Kidney epithelial cell (primary cell): ENCODE data around the gene RAB10. TPM values are rescaled to one million over a fixed set of nuclear protein-coding genes. Genes with fewer than 3 reads are reported as not detected.
"Not testable (repeated sequence)": the region's sequence is repeated elsewhere in the genome, so short reads cannot be mapped to it uniquely, and the experiment has no call there.

Source experiments
- DNase-seq: peaks from one replicate; pipeline ENCODE4 v3.0.0-alpha.2; 2010; ENCODE audit warnings: low read depth
- H3K27me3 ChIP-seq: 2 replicates; pipeline ENCODE4 v1.6.0; 2011; ENCODE audit warnings: low read length; ENCODE audit not compliant: control insufficient read depth, insufficient read depth
- H3K36me3 ChIP-seq: 2 replicates; pipeline ENCODE4 v1.5.1; 2011; ENCODE audit warnings: low read length; ENCODE audit not compliant: control insufficient read depth, insufficient read depth
- H3K4me3 ChIP-seq: 2 replicates; pipeline ENCODE4 v1.5.1; 2011; ENCODE audit warnings: low read depth, mild to moderate bottlenecking, control low read depth, low read length
- total RNA-seq: library from RNA; depleted of rRNA; stranded (reverse); fragments of >200 nt; gene quantifications from 2 replicates; pipeline ENCODE4 v1.2.3, GENCODE V29; 2015
- TF ChIP-seq, protein P1 (sequence below): IDR thresholded peaks from 2 replicates; pipeline ENCODE4 v1.5.1; 2011; ENCODE audit warnings: mild to moderate bottlenecking, moderate library complexity, low read length, control low read depth, inconsistent platforms; ENCODE audit not compliant: insufficient read depth, poor library complexity, severe bottlenecking

The RAB10 gene
- total RNA-seq, 1 donor from 2014 or later, result 201 TPM

DNA sequence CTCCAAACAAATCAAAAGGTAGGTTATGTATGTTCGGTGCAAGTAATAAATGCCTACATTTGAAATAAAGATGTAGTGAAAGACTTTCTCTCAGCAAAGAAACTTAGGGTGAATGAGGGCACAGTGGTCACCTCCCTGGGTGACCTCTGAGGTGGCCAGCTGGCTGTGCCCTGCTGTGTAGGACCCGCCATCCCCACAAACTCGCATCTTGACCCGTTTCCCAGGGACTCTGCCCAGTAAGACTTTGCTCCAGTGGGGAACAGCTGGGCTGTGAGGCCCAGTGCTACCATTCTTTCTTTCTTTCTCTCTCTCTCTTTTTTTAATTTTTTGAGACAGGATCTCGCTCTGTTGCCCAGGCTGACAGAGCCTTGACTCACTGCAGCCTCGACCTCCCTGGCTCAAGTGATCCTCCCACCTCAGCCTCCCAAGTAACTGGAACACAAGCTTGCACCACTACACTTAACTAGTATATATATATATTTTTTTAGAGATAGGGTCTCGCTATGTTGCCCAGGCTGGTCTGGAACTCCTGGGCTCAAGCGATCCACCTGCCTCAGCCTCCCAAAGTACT lies 130.8 kb downstream of the RAB10 start:
- Histone ChIP-seq H3K4me3 (no peak overlapping the region), H3K27me3 (no peaks in the 10 kb centered on the region), H3K36me3 (no peaks in the 10 kb centered on the region)
- TF ChIP-seq, protein P1, sequence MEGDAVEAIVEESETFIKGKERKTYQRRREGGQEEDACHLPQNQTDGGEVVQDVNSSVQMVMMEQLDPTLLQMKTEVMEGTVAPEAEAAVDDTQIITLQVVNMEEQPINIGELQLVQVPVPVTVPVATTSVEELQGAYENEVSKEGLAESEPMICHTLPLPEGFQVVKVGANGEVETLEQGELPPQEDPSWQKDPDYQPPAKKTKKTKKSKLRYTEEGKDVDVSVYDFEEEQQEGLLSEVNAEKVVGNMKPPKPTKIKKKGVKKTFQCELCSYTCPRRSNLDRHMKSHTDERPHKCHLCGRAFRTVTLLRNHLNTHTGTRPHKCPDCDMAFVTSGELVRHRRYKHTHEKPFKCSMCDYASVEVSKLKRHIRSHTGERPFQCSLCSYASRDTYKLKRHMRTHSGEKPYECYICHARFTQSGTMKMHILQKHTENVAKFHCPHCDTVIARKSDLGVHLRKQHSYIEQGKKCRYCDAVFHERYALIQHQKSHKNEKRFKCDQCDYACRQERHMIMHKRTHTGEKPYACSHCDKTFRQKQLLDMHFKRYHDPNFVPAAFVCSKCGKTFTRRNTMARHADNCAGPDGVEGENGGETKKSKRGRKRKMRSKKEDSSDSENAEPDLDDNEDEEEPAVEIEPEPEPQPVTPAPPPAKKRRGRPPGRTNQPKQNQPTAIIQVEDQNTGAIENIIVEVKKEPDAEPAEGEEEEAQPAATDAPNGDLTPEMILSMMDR, result no peak
- DNase-seq, result no peak

DNA sequence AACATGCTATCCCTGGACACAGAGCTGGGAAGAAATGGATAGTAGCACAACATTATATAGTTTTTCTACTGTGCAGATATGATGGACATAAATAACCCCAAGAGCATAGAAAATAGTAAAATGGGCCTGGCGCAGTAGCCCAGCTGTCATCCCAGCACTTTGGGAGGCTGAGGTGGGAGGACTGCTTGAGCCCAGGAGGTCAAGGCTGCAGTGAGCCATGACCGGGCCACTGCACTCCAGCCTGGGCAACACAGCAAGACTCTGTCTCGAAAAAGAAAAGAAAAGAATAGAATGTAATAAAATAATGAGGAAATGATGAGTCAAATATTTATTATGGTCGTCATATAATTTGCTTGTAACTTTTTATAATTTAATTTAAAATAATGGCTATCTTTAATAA lies 131.5 kb downstream of the RAB10 start:
- DNase-seq, result no peak
- no peaks in the 10 kb centered on the region for H3K27me3 ChIP-seq
- TF ChIP-seq, protein P1, result no peak
- H3K36me3 ChIP-seq, result no peaks in the 10 kb centered on the region
- H3K4me3 ChIP-seq, result no peak overlapping the region

DNA sequence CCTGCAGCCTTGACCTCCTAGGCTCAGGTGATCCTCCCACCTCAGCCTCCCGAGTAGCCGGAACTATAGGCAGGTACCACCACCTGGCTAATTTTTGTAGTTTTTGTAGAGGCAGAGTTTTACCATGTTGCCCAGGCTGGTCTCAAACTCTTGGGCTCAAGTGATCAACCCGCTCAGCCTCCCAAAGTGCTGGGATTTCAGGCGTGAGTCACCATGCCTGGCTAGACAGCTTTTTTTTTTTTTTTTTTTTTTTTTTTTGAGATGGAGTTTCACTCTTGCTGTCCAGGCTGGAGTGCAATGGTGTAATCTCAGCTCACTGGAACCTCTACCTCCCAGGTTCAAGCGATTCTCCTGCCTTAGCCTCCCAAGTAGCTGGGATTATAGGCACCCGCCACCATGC lies 132.7 kb downstream of the RAB10 start:
- not testable (repeated sequence) for H3K36me3 ChIP-seq, H3K27me3 ChIP-seq, DNase-seq, H3K4me3 ChIP-seq

DNA sequence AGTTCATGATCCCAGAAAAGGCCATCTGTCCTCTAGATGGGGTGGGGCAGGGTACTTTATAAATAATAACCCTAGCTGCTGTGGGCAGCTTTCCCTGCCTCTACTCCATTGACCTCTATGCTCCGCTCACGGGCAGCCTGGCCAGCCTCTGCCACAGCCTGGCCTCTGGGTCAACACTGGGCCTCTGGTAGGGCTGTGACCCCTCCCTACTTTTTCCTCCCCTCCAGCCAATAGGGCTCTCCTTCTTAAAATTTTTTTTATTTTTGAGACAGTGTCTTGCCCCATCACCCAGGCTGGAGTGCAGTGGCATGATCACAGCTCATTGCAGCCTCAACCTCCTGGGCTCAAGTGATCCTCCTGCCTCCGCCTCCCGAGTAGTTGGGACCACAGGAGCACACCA lies 134.9 kb downstream of the RAB10 start:
- Histone ChIP-seq H3K27me3 (peaks cover 17% of the 10 kb centered on the region), H3K4me3 (no peak overlapping the region), H3K36me3 (no peaks in the 10 kb centered on the region)
- no peak for DNase-seq
- TF ChIP-seq, protein P1, result no peak

DNA sequence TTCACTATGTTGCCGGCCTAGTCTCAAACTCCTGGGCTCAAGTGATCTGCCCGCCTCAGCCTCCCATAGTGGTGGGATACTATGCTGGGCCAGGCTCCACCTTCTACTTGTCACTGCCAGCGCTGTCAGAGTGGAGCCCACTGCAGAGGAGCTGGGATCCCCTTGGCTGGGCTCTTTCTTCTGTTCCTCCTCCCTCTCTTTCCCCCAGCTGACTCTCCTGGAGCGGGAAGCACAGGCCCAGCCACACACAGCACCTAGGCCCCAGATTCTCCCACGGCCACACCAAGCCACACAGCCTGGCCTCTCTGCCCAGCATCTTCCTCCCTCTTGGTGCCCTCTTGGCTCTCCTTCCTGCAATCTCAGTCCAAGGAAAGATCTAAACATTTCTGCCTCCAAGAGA lies 135.3 kb downstream of the RAB10 start:
- Histone ChIP-seq H3K36me3 (no peaks in the 10 kb centered on the region), H3K4me3 (no peak overlapping the region), H3K27me3 (peaks cover 21% of the 10 kb centered on the region)
- no peak for DNase-seq
- TF ChIP-seq, protein P1, result no peak

DNA sequence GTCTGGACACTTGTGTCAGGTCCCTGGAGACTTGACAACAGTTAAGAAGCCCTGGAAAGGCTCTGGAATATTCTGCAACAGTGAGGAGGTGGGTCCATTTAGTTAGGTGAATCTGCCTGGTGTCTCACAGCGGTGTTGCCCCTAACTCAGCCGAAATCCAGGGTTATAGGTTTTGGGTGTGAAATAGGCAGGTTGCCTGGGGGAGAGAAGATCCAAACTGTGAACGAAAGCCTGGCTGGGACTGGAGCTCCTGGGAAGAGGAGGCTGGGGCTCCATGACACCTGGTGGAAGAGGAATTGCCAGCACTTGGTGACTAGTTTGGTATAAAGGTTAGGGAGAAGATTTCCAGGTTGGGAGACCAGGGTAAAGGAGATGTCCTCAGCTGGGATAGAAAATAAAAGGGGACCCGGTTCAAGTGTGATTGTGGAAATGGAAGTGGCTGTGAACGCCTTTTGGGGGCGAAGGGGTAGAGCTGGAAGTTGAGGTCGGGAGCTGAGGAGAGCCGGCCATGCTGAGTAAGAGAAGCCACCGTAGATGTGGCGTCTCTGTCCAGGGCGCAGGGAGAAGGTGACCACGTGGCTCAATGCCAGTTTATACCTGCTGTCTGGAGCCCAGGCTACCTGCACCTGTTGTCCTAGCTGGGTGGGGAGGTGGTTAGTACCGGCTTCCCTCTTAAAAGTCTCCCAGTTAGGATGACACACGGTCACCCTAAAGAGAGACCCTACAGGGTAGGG lies 136.0 kb downstream of the RAB10 start:
- no peak overlapping the region for H3K4me3 ChIP-seq
- TF ChIP-seq, protein P1, result no peak
- DNase-seq, result no peak
- no peaks in the 10 kb centered on the region for H3K36me3 ChIP-seq
- peaks cover 26% of the 10 kb centered on the region for H3K27me3 ChIP-seq
